Mesenchymal stem cell (in vitro differentiated cells and primary cell): Measurements from ENCODE around the gene PRR5.

Experiments used
- DNase-seq: peaks from one replicate; pipeline ENCODE4 v3.0.0-alpha.2; 2013
- H2AFZ ChIP-seq: one replicate; pipeline ENCODE4 v1.6.1; 2013; ENCODE audit warnings: low read depth, mild to moderate bottlenecking, control low read depth, inconsistent platforms, low read length, moderate library complexity
- H2AK5ac ChIP-seq: 2 replicates; pipeline ENCODE4 v1.6.1; 2013; ENCODE audit warnings: low read length, moderate library complexity, mild to moderate bottlenecking, inconsistent platforms; ENCODE audit not compliant: severe bottlenecking
- H2BK120ac ChIP-seq: one replicate; pipeline ENCODE4 v1.6.1; 2013; ENCODE audit warnings: low read depth, mild to moderate bottlenecking, inconsistent platforms, low read length, moderate library complexity
- H2BK12ac ChIP-seq, 2 experiments: one replicate each; pipeline ENCODE4 v1.6.1; 2013; ENCODE audit warnings: inconsistent platforms in 2 of 2, low read length in 2 of 2, mild to moderate bottlenecking in 2 of 2, moderate library complexity in 2 of 2, control low read depth in 1 of 2
- H2BK15ac ChIP-seq: one replicate; pipeline ENCODE4 v1.6.1; 2013; ENCODE audit warnings: mild to moderate bottlenecking, low read depth, inconsistent platforms; ENCODE audit not compliant: poor library complexity, severe bottlenecking
- H2BK5ac ChIP-seq: 2 replicates; pipeline ENCODE4 v1.6.1; 2013; ENCODE audit warnings: low read depth, mild to moderate bottlenecking, low read length, control low read depth, inconsistent platforms; ENCODE audit not compliant: poor library complexity, severe bottlenecking
- H3K14ac ChIP-seq, 2 experiments: one replicate each; pipeline ENCODE4 v1.6.1; 2013; ENCODE audit warnings: inconsistent platforms in 2 of 2, low read length in 2 of 2, control low read depth in 1 of 2, mild to moderate bottlenecking in 1 of 2, moderate library complexity in 1 of 2
- H3K18ac ChIP-seq, 2 experiments: one replicate each; pipeline ENCODE4 v1.6.1; 2013; ENCODE audit warnings: inconsistent platforms in 2 of 2, low read length in 2 of 2, control low read depth in 1 of 2, low read depth in 1 of 2, mild to moderate bottlenecking in 1 of 2
- H3K23ac ChIP-seq, 2 experiments: one replicate each; pipeline ENCODE4 v1.6.1; 2013; ENCODE audit warnings: inconsistent platforms in 2 of 2, low read length in 2 of 2, mild to moderate bottlenecking in 2 of 2, moderate library complexity in 2 of 2, control low read depth in 1 of 2
- H3K27ac ChIP-seq: 2 replicates; pipeline ENCODE4 v1.5.1; 2013; ENCODE audit warnings: mild to moderate bottlenecking, moderate library complexity, low read length, control low read depth, inconsistent platforms; ENCODE audit not compliant: poor library complexity, severe bottlenecking
- H3K27me3 ChIP-seq, 2 experiments: 2 replicates each; pipeline versions ENCODE4 v1.6.1 to v1.7.0; 2013; ENCODE audit warnings: low read length in 2 of 2, mild to moderate bottlenecking in 2 of 2, moderate library complexity in 2 of 2, control low read depth in 1 of 2, inconsistent platforms in 1 of 2; ENCODE audit not compliant: control insufficient read depth in 1 of 2, insufficient read depth in 1 of 2
- H3K36me3 ChIP-seq, 2 experiments: 2 replicates each; pipeline versions ENCODE4 v1.6.1 to v1.7.0; 2013; ENCODE audit warnings: low read length in 2 of 2, control low read depth in 1 of 2, inconsistent platforms in 1 of 2, low read depth in 1 of 2, mild to moderate bottlenecking in 1 of 2; ENCODE audit not compliant: insufficient read depth in 2 of 2, control insufficient read depth in 1 of 2
- H3K4ac ChIP-seq, 2 experiments: one replicate each; pipeline ENCODE4 v1.6.1; 2013; ENCODE audit warnings: inconsistent platforms in 2 of 2, low read length in 2 of 2, mild to moderate bottlenecking in 2 of 2, moderate library complexity in 2 of 2, control low read depth in 1 of 2, low read depth in 1 of 2
- H3K4me1 ChIP-seq: 2 replicates; pipeline ENCODE4 v1.6.1; 2013; ENCODE audit warnings: low read depth, low read length, control low read depth; ENCODE audit not compliant: control insufficient read depth, insufficient read depth
- H3K4me2 ChIP-seq: 2 replicates; pipeline ENCODE4 v1.6.1; 2013; ENCODE audit warnings: low read length, mild to moderate bottlenecking, inconsistent platforms; ENCODE audit not compliant: poor library complexity, severe bottlenecking
- H3K4me3 ChIP-seq, 2 experiments: 2 replicates each; pipeline versions ENCODE4 v1.5.1 to v1.7.0; 2013; ENCODE audit warnings: low read length in 2 of 2, mild to moderate bottlenecking in 2 of 2, control low read depth in 1 of 2, low read depth in 1 of 2; ENCODE audit not compliant: insufficient read depth in 1 of 2
- H3K79me1 ChIP-seq: replicated peaks from 2 replicates; pipeline ENCODE4 v1.6.1; 2013; ENCODE audit warnings: mild to moderate bottlenecking, control low read depth, low read length, inconsistent platforms; ENCODE audit not compliant: poor library complexity, severe bottlenecking
- H3K9ac ChIP-seq: 2 replicates; pipeline ENCODE4 v1.7.0; 2013; ENCODE audit warnings: mild to moderate bottlenecking, low read length, moderate library complexity
- H3K9me3 ChIP-seq: 2 replicates; pipeline ENCODE4 v1.7.0; 2013; ENCODE audit warnings: mild to moderate bottlenecking, low read length; ENCODE audit not compliant: control insufficient read depth
- H4K8ac ChIP-seq: one replicate; pipeline ENCODE4 v1.6.1; 2013; ENCODE audit warnings: inconsistent platforms, mild to moderate bottlenecking, low read length, moderate library complexity
- H4K91ac ChIP-seq: one replicate; pipeline ENCODE4 v1.6.1; 2013; ENCODE audit warnings: mild to moderate bottlenecking, low read length, inconsistent platforms
- WGBS: methylation state at CpG from one replicate; pipeline ENCODE4 v1.1.7; 2013; ENCODE audit warnings: mixed read lengths; 5-methylcytosine and 5-hydroxymethylcytosine counted together

Gene PRR5

DNA sequence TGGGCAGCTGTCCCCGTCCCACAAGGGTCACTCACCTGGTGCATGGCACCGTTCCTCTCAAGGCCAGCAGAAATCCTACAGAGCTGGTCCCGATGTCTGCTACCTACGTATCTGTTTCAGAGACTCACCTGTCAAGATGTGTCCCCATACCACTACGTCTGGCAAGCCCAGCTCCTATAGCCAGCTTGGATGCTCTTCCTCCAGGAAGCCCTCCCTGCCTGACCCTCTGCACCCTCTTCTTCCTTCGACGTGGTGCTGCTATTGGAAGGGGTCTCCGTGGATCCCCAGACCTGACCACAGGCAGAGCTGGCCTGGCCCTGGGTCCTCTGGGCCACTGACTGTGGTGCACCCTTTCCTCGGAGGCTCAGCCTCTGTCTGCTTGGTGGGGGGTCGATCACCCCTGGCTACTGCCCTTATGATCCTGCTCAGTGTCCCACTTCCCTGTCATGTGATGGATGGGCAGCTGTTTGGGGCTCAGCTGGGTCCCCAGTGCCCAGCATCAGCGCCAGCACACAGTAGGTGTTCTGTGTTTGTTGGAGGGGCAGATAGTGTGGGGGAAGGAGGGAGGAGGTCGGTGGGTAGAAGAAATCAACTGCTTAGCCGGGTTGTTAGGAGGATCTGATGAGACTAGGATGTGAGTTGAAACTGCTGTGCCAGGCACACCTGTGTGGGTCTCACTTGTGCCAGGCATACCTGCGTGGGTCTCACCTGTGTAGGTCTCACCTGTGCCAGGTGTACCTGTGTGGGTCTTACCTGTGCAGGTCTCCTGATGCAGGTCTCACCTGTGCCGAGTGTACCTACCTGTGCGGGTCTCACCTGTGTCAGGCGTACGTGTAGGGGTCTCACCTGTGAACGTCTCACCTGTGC, 28.7 kb downstream of the PRR5 start:
- Histone ChIP-seq H3K9ac (no peak overlapping the region), H2AK5ac (no peak overlapping the region), H4K91ac (no peak overlapping the region), H2BK120ac (no peak overlapping the region), H3K23ac (no peak overlapping the region), H3K79me1 (peaks cover 20% of the 10 kb centered on the region), H2BK5ac (no peak overlapping the region), H3K4me2 (no peak overlapping the region), H2BK12ac (no peak overlapping the region), H3K9me3 (no peaks in the 10 kb centered on the region), H3K27me3 (no peaks in the 10 kb centered on the region), H2AFZ (no peak overlapping the region), H4K8ac (no peak overlapping the region), H3K4ac (no peak overlapping the region), H3K4me1 (peaks cover under 1% of the 10 kb centered on the region), H3K36me3 (peaks cover 14 to 73% of the 10 kb centered on the region in 2 experiments), H3K18ac (no peak overlapping the region), H3K4me3 (no peak overlapping the region), H3K27ac (no peak overlapping the region), H2BK15ac (no peak overlapping the region), H3K14ac (no peak overlapping the region)
- 92% methylated on average over 19 of the region's 19 CpGs for WGBS
- no peak for DNase-seq

DNA sequence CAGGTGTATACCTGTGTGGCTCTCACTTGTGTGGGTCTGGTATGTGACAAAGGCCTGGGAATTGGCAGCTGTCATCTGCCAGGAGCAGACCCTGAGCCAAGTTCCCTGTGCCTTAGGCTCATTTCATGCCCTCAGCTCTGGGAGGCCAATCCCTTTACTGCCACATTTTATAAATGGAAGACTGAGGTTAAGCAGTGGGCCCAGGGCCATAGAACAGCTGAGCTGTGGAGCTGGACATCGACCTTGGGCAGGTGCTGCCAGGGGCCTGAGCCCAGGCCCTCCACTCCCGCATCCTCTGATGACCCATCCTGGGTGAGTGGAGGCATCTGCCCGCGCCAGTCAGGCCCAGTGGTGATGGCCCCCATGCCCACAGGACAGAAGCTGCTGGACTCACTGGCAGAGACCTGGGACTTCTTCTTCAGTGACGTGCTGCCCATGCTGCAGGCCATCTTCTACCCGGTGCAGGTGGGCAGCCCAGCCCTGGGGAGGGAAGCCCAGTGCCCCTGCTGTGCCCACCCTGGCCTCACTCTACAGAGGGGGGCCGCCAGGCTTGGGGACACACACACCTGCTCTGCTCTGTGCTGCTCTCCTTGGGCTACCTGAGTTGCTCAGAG, 29.5 kb downstream of the PRR5 start:
- Histone ChIP-seq H2AK5ac (no peak overlapping the region), H3K9ac (no peak overlapping the region), H3K27me3 (peaks cover 0 to 5% of the 10 kb centered on the region in 2 experiments), H3K36me3 (peaks cover 14 to 66% of the 10 kb centered on the region in 2 experiments), H2BK5ac (no peak overlapping the region), H2BK15ac (no peak overlapping the region), H2AFZ (no peak overlapping the region), H3K4me2 (no peak overlapping the region), H2BK12ac (no peak overlapping the region), H3K4me3 (no peak overlapping the region), H3K14ac (no peak overlapping the region), H3K9me3 (no peaks in the 10 kb centered on the region), H4K91ac (no peak overlapping the region), H3K4ac (no peak overlapping the region), H4K8ac (no peak overlapping the region), H3K23ac (no peak overlapping the region), H3K27ac (no peak overlapping the region), H3K18ac (no peak overlapping the region), H3K4me1 (peaks cover 5% of the 10 kb centered on the region), H3K79me1 (peaks cover 19% of the 10 kb centered on the region), H2BK120ac (no peak overlapping the region)
- WGBS: 86% methylated on average over 7 of the region's 7 CpGs
- DNase-seq: no peak

DNA sequence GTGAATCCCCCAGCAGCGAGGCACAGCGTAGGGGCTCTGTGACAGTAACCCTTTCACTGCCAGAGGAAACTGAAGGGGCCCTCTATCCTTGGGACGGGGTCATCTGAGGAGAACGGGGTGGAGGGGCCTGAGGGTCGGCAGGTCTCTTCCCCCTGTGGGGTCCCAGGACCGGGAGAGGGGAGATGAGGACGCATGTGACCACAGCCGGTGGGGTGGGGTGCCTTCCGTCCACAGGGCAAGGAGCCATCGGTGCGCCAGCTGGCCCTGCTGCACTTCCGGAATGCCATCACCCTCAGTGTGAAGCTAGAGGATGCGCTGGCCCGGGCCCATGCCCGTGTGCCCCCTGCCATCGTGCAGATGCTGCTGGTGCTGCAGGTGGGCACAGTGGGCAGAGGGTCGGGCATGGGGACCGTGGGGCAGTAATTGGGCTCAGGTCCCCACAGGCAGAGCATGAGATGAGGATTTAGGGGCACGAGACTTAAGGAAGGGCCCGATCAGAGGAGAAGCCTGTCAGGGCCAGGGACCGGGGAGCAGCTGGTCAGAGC, 30.1 kb downstream of the PRR5 start:
- no peak overlapping the region for H3K9ac ChIP-seq
- no peak overlapping the region for H2AFZ ChIP-seq
- 92% methylated on average over 21 of the region's 21 CpGs for WGBS
- no peaks in the 10 kb centered on the region for H3K9me3 ChIP-seq
- no peak overlapping the region for H3K14ac ChIP-seq
- no peak overlapping the region for H4K8ac ChIP-seq
- H2BK15ac ChIP-seq: no peak overlapping the region
- H2BK12ac ChIP-seq: no peak overlapping the region
- no peak overlapping the region for H3K4me3 ChIP-seq
- H3K79me1 ChIP-seq: peaks cover 13% of the 10 kb centered on the region
- H3K4me2 ChIP-seq: no peak overlapping the region
- no peak overlapping the region for H2AK5ac ChIP-seq
- peaks cover 0 to 7% of the 10 kb centered on the region in 2 experiments for H3K27me3 ChIP-seq
- H3K23ac ChIP-seq: no peak overlapping the region
- H3K27ac ChIP-seq: no peak overlapping the region
- H2BK5ac ChIP-seq: no peak overlapping the region
- peaks cover 14 to 60% of the 10 kb centered on the region in 2 experiments for H3K36me3 ChIP-seq
- peaks cover 5% of the 10 kb centered on the region for H3K4me1 ChIP-seq
- DNase-seq: no peak
- H3K18ac ChIP-seq: no peak overlapping the region
- H3K4ac ChIP-seq: no peak overlapping the region
- H2BK120ac ChIP-seq: no peak overlapping the region
- no peak overlapping the region for H4K91ac ChIP-seq

DNA sequence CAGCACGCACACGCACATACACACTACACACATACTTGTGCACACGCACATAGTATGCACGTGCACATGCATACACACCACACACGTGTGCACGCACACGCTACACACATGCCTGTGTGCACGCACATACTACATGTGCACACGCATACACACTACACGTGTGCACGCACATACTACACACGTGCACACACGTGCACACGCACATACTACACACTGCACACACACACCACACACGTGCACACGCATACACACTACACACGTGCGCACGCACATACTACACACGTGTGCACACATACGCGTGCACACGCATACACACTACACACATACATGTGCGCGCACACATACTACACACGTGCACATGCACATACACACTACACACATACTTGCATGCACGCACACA, 30.7 kb downstream of the PRR5 start:
- H3K79me1 ChIP-seq: peaks cover 8% of the 10 kb centered on the region
- H3K4me2 ChIP-seq: no peak overlapping the region
- H3K23ac ChIP-seq: no peak overlapping the region
- no peak overlapping the region for H3K4ac ChIP-seq
- no peak overlapping the region for H2AFZ ChIP-seq
- H3K4me1 ChIP-seq: peaks cover 9% of the 10 kb centered on the region
- no peak overlapping the region for H2BK120ac ChIP-seq
- H4K8ac ChIP-seq: no peak overlapping the region
- H2AK5ac ChIP-seq: no peak overlapping the region
- H3K9me3 ChIP-seq: no peaks in the 10 kb centered on the region
- H3K4me3 ChIP-seq: no peak overlapping the region
- no peak overlapping the region for H2BK15ac ChIP-seq
- H2BK12ac ChIP-seq: no peak overlapping the region
- no peak overlapping the region for H3K18ac ChIP-seq
- DNase-seq: no peak
- H4K91ac ChIP-seq: no peak overlapping the region
- H3K36me3 ChIP-seq: peaks cover 10 to 54% of the 10 kb centered on the region in 2 experiments
- H2BK5ac ChIP-seq: no peak overlapping the region
- no peak overlapping the region for H3K9ac ChIP-seq
- H3K27me3 ChIP-seq: peaks cover 3 to 11% of the 10 kb centered on the region in 2 experiments
- no peak overlapping the region for H3K27ac ChIP-seq
- 91% methylated on average over 27 of the region's 27 CpGs for WGBS
- H3K14ac ChIP-seq: no peak overlapping the region
